Measurements from ENCODE around the gene PRKN.

GRCh38 chr6:162610351-162610750 is 117.2 kb downstream of the PRKN start:
- TF ChIP-seq GATA2 (IDR thresholded peaks at IDR 0.05; ENCODE audit: low read depth, low read length) (no peak), GATA3 (IDR thresholded peaks at IDR 0.05; ENCODE audit: low read depth, low read length) (no peak)
